ENCODE measurements around the gene NMNAT2.

DNA sequence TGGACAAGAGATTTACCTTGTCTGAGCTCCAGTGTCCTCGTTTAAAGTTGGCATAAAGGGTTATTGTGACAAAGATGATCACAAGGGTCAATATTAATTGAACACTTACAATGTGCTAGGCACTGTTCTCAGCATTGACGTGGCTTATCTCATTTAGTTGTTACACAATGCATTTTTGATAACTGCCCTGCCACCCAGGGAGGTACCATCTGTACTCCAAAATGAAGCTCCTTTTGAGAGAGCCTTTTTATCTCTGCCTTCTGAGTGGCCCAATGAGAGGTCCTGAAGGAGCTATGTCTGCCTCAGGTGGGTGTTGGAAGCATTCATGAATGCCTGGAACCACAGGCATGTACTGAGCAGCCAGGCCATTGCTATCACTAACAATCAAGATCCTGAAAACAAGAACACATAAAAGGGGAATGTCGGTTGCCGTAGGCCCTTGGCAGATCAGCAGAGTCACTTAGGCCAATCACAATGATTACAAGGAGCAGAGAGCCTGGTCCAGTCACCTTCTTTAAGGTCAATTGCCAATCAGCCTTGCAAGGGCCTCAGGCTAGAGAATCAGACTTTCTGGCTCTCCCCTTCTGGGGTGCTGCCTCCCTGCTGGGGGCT lies 78.5 kb downstream of the NMNAT2 start:
- TF ChIP-seq, protein P1, sequence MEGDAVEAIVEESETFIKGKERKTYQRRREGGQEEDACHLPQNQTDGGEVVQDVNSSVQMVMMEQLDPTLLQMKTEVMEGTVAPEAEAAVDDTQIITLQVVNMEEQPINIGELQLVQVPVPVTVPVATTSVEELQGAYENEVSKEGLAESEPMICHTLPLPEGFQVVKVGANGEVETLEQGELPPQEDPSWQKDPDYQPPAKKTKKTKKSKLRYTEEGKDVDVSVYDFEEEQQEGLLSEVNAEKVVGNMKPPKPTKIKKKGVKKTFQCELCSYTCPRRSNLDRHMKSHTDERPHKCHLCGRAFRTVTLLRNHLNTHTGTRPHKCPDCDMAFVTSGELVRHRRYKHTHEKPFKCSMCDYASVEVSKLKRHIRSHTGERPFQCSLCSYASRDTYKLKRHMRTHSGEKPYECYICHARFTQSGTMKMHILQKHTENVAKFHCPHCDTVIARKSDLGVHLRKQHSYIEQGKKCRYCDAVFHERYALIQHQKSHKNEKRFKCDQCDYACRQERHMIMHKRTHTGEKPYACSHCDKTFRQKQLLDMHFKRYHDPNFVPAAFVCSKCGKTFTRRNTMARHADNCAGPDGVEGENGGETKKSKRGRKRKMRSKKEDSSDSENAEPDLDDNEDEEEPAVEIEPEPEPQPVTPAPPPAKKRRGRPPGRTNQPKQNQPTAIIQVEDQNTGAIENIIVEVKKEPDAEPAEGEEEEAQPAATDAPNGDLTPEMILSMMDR (IDR thresholded peaks at IDR 0.05): no peak
- TF ChIP-seq POLR2A (IDR thresholded peaks at IDR 0.05) (no peak), EP300 (IDR thresholded peaks at IDR 0.05; ENCODE audit: low read depth) (no peak), POLR2AphosphoS5 (IDR thresholded peaks at IDR 0.05) (no peak)

Data from transverse colon (tissue), 4 donors.